NOMO-1 (cell line): ENCODE results near the gene CD34.

Experiments
- DNase-seq, 2 experiments: peaks; one replicate each; lab custom pipeline; 2025; ENCODE audit not compliant: unreplicated experiment in 2 of 2; lab: John Stamatoyannopoulos, UW

The CD34 gene

DNA sequence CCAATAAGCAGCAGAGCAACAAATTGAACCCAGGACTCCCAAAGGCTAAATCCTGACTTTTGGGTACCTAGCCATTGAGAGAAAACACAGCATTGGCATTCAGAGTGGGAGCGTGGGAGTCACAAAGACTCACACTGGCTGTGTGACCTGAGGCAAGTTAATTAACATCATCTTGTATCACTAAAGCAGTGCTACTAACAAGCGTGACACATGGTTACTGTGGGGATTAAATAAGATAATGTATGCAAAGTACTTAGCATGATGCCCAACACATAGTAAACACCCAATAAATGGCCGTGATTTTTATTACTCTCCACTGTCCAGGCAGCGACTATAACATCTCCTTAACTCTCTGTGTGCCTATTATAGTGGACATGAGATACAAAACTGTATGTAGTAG is 73.3 kb downstream of the CD34 start:
- DNase-seq, result no peak

DNA sequence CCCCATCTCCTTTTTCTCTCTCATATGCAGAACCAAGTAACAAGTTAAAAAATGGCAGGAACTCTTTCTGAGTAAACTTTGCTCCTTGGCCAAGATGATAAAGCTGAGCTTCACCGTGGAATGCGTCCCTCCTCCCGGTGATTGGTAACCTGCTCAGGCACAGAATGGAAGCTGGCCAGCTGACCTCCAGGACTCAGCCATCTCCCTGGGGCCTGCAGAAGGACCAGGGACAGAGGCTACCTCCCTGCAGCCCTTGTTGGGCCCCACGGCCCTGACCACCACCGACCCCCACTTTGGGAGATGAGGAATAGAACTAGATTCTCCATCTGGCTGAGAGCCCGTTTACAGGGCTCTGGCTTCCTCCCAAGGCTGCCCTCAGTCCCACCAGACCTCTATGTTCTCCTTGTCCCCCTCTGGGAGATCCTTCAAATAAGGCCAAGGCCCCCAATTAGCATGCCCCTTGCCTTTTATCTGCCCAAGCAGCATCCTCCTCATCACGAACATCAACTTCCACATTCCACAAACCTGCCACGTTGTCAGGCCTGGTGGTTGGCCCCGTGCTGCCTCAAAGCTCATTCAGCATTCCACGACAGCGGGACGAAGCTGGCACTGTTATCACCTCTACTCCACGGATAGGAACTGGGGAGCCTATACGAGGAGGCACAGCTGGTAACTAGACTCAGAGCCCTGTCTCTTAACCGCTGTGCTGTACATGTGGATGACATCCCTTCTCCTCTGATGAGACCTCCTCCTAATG is 74.2 kb downstream of the CD34 start:
- no peak for DNase-seq

DNA sequence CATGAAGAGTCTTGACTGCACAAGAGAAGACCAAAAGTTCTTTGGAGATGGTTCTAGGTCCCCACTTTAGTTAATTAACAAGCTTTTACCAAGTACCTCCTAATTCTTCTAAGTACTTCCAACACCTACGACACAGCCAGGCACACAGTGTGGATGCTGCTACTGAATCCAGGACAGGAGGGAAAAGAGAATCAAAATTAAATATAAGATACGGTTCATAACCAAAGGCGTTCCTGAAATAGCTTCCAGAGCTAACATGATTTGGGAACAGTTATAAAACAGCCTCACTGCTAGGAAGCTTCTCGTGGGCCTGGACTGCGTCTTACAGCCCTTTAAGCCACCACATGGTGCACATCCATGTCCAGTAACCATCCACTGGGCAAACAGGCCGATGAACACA is 75.0 kb downstream of the CD34 start:
- DNase-seq, result no peak

DNA sequence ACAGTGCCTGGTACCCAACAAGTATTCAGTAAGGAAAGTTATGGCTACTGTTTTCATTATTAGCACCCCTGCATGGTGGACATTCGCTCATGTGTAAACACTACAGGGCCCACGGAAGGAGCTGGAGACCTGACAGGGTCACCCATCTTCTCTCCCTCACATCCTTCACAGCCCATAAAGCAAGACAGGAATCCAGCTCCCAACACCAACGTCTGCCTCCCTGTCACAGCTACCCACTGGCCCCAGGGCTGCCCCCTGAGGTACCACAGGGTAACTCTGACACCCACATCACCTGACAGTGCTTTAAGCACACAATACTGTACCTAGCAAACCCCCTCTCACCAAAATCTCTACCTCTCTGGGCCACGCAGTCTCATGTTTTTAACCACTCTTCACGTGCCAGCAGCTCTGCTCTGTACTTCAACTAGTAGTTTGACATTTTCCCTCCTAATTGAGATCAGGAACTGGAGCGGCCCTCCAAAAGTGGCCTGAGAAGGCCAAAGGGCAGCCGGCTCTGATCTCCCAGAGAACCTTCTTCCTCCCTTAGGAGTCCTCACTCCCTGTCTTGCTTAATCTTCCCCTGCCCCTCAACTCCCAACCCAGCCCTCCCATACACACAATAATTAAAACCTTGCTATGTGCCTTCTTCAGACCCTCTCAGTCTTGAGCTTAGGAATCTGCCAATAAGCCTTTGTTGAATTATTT is 76.8 kb downstream of the CD34 start:
- no peak for DNase-seq

DNA sequence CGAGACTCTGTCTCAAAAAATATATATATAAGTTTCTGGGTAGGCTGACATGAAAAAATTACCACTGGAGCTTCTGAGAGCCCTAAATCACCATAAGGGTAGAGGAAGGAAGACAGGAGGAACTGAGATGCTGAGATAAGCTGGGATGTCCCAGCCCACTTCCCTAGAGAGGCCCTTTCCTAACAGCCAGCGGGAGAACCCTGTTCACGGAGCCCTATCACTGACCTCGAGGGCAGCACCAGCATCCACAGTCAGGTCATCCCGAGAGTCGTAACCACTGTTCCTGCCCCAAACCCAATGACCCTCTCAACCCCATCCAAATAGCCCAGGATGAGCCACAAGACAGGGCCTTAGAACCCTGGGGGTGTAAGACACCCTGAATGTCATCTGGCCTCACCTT is 77.5 kb downstream of the CD34 start:
- no peak for DNase-seq

DNA sequence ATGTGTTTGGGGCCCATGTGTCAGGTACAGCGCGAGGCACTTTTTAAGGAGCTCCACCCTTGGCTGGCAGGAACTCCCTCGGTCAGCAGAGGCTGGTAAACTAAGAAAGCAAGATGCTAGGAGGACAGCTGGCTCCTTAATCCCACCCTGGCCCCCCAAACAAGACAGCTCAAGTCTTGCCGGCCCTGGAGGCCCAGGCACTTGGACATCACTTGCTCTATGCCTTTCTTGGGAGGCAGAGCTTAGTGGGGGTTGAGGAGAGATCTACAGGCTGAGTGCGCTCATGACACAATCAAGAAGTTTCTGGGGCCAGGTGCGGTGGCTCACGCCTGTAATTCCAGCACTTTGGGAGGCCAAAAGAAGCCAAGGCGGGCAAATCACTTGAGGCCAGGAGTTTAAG is 78.1 kb downstream of the CD34 start:
- DNase-seq, result no peak

DNA sequence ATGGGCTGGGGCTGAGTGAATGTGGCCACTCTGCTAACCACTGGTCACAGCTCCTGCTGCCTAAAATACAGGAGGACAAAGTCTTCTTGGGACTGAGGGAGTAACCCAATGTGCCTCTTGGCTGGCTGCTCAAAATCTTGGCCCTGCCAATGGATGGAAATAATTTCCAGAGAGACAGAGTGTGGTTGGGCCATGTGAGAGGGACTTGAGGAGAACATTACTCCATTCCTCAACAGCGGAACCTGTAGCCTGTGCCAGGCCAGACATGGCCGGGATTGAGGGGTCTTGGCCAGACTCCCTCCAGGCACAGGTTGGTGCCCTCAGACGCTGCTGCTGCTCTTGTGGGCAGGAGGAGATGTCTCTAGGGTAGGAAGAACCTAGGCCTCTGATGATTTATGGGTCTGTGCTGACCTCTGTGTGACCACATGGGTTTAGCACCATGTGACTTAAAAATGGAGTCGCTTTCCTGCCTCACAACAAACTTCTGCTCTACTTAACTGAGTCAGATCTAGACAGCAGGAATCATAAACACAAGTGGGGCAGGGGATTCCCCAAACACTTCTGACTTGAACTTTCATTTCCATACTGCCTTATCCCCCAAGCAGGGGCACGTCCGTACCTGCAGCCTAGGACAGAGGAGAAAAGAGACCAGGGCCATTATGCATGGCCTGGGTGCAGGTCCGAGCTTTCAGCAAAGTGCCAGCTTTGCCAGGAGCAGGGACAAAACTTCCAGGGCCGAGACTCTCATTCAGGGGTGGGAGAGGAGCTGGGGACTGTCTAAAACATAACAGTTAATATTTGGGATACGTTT is 79.2 kb downstream of the CD34 start:
- no peak for DNase-seq
